Activated T-cell treated with anti-CD3 and anti-CD28 coated beads, Interleukin-2, amount 50 U/mL, for 48 hours (primary cell): ENCODE results near the gene NTNG2.
A peak's percentile ranks its signal among the peaks of the same experiment; 100 is the strongest.

Source experiments
- DNase-seq, 2 experiments: peaks; one replicate each; pipeline ENCODE4 v3.0.0-alpha.2; 2020

NTNG2 gene

DNA sequence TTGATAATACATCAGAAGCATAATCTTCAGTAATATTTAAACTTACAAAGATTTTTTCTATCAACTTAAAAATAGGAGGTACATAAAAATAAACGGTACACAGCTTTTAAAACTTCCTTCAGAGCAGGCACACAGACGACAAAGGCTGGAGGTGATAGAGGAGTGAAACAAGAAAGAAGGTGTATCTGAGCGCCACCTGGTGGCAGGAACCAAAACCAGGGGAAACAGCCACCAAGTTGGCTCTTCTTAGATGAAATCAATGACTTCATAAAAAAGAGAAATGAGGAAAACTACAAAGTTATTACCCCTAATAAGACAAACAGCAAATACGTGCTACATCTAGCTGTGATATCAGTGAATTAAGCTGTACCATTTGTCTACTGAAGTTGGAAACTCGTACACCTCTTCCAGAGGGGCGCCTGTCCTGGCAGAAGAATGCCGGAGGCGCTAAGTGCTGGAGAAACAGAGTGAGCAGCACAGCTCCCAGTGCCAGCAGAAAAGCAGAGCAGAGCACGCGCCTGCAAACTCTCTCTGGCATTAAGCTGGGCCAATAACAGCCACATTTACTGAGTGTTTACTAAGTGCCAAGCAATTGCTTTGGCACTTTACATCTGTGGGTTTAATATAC, 107.0 kb downstream of the NTNG2 start:
- DNase-seq: peak; percentile 82 to 83

DNA sequence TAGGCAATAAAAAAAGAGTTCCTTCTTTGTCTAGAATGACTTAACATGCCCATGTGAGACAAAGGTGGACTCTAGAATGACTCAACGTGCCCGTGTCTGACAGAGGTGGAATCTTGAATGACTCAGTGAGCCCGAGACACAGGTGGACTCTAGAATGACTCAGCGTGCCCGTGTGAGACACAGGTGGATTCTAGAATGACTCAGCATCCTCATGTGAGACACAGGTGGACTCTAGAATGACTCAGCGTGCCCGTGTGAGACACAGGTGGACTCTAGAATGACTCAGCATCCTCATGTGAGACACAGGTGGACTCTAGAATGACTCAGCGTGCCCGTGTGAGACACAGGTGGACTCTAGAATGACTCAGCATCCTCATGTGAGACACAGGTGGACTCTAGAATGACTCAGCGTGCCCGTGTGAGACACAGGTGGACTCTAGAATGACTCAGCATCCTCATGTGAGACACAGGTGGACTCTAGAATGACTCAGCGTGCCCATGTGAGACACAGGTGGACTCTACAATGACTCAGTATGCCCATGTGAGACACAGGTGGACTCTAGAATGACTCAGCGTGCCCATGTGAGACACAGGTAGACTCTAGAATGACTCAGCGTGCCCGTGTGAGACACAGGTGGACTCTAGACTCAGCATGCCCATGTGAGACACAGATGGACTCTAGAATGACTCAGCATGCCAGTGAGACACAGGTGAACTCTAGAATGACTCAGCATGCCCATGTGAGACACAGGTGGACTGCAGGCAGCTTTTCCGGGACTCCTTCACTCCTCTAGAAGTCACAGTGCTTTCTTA, 108.1 kb downstream of the NTNG2 start:
- DNase-seq: peak; percentile 41 to 49

DNA sequence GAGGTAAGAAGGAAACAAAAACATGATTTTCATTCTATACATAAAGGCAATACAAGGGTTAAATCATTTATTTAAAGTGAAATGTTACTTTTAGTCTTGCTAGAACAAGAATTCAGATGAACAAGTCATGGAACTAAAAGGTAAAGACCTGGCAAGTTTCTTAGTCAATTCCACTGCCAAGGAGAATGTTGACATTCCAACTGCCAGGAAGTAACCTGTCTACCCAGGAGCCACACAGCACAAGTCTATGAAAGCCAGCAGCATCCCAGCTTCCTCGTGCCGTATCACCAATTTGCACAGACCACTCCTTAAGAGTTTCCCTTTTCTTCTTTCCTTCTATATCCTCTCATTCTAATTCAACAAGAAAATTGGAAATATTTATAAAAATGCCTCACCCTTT, 113.0 kb downstream of the NTNG2 start:
- DNase-seq: no peak

DNA sequence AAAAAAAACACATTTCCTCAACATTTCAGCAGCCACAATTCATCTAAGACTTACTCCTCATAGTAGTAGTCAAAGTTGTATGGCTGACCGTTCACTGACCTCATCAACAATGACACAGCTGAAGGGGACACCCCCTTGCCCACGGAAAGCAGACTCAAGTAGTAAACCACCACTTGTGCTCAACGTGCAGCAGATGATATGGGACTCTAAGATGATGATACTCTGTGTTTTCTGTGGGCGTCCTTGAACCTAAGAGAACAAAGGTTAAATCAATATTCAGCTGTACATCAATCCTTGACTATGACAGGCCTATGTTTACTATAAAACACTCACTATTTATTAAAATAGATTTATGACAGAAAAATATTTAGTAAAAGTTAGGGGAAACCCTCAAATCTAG, 121.3 kb downstream of the NTNG2 start:
- peak in 1 of 2 experiments; percentile 34 for DNase-seq

DNA sequence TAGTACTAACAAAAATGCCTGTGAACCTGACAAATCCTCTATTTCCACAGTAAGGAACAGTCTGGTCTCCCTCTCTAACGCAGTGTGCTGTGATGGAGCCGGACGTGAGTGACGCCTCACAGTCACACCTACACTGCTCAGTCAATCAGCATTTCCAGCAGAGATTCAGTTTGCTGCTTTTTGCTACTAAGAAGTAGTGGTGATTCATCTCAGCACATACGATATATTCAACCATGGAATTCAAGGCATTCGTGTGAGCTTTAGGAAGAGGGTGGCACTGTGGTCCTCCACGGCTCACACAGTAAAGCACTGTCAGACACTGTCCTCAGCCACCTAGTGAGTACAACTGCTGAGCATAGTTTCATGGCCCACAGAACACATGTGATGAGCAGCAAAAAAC, 122.0 kb downstream of the NTNG2 start:
- no peak for DNase-seq

DNA sequence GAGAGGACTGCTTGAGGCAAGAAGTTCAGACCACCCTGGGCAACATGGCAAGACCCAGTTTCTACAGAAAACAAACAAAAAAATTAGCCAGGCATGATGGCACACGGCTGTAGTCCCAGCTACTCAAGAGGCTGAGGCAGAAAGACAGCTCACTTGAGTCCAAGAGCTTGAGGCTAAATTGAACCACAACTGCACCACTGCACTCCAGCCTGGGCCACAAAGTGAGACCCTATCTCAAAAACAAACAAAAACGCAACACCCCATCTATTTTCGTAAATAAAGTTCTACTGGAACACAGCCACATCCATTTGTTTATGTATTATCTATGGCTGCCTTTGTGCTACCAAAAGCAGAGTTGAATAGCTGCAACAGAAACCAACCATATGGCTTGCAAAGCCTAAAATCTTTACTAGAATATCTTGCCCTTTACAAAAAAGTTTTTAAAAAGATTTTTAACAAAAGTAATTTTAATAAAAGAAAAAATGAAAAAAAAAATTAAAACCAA, 125.5 kb downstream of the NTNG2 start:
- DNase-seq: no peak

DNA sequence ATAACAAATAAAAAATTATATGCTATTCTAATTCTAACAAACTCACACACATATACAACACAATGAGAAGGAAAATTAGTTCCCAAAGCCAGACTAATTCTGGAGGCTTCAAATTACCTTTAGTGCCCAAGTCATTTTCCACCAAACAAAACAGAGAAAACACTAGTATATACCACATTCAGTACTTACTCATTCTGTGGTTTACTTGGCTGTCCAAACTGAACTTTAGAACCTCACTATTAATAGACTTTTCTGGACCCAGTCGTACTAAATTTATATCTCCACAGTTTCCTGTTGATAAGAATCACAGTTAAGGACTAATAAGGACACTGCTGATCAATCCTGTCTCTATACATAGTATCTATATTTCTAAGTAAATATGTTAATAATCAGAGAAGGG, 126.5 kb downstream of the NTNG2 start:
- no peak for DNase-seq

DNA sequence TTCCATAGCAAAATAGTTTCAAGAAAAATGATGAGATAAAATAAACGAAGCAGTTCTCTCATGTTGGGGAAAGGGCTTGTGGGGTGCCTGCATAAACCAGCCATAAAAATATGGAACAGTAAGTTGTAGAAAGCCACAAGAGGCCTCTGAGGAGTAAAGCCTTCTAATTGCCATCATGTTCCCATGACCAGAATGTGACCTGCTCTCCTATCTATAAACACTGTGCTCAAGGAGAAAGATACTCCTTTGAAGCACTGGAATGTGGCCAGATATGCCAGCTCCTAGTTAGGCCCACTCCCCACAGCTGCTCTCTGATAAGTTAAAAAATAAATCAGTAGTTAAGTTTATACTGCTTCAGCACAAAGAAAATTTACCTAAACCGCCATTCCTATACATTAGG, 127.1 kb downstream of the NTNG2 start:
- no peak for DNase-seq

DNA sequence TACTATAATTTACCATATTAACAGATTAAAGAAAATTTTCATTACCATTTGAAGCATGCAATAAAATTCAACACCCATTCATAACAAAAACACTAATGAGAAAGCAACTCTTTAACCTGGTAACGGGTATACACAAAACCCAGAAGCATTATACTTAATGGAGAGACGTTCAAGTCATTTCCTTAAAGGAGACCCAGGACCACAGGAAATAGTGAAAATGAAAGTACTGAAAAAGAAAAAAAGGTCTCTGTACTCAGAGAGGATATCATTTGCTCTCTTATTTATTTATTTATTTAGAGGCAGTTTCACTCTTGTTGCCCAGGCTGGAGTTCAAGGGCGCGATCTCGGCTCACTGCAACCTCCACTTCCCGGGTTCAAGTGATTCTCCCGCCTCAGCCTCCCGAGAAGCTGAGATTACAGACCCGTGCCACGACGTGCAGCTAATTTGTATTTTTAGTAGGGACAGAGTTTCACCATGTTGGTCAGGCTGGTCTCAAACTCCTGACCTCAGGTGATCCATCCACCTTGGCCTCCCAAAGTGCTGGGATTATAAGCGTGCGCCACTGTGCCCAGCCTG, 131.4 kb downstream of the NTNG2 start:
- no peak for DNase-seq
